GM12872 (cell line): Measurements from ENCODE around the gene MBD5.

Experiments used
- CTCF ChIP-seq: IDR thresholded peaks from 3 replicates; pipeline ENCODE4 v1.5.1; 2011; ENCODE audit warnings: low read depth, mild to moderate bottlenecking, low read length, moderate library complexity; ENCODE audit not compliant: insufficient read depth

MBD5 gene

DNA sequence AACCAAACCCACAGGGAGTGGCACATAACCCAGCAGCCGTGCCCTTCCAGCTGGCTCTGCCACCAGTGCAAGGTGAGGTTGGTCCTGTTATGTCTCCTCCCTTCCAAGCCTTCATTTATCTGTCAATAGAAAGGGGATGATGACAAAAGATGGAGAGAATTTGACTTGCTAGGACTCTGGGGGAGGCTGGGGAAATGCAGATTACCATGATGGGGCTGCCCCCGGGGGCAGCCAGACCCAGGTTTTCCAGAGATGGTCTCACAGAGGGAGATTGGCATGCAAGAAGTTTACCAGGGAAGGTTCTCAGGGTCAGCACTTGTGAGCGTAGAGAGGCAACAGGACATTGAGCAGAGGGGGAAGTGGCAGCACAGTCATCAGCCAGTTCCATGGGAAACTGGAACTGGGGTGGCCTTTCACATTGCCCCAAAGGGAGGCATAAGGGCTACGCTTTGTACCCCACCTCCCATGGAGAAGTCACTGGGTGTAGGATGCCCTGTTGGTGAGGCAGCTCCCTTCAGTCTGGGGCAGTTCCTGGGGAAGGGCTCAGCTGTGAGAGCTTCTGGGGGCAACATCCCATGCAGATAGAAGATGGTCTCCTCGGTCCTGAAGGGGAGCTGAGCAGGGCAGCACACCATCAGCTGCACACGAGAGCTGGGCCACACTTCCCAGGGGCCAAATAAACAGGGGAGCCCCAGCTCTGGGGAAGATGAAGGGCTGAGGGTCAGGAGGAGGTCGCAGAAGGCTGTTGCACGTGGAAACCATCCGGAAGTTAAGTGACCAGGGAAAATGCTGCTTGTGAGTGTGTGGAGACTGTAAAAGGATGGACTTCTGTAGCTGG is 505.8 kb downstream of the MBD5 start:
- TF ChIP-seq CTCF = no peak

GRCh38 chr2:148527488-148528340 is 506.8 kb downstream of the MBD5 start:
- TF ChIP-seq CTCF = no peak

DNA sequence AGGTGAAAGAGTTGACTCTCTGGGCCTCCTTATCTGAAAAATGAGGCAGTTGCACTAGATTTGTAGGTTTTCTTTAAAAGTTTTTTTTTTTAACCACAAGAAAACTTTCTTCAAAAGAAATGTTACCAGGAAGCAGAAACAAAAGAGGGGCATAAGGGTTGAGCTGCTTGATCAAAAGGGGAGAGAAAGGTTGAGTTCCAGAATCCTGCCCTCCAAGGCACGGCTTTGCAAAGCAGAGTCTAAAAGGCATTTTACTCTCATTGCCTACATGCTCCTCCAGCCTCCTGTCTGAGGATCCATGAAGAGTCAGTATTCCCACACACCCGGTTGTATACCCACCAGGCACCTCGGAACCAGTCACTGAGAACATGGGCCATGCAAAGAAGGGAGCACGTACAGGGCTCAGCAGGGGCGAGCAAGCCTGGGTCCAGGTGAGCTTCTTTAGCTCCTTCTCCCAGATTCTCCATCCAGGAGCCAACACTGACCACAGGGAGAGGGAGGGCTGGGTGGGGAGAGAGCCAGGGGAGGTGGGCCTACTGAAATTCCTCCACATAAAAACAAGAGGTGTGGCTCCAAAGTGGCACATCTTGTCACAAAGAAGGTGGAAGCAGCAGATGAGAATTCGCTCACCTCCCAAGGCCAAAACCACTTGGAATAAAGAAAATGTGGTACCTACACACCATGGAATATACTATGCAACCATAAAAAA is 507.6 kb downstream of the MBD5 start:
- TF ChIP-seq CTCF = no peak

GRCh38 chr2:148529745-148530144 is 508.9 kb downstream of the MBD5 start:
- no peak for TF ChIP-seq CTCF

GRCh38 chr2:148530350-148530749 is 509.5 kb downstream of the MBD5 start:
- TF ChIP-seq CTCF = no peak

GRCh38 chr2:148531235-148531634 is 510.3 kb downstream of the MBD5 start:
- TF ChIP-seq CTCF = no peak
